C4-2B (cell line): ENCODE measurements around the gene PTK7.

ENCODE experiments used
- ZFX ChIP-seq: fragments of 450-650 bp; IDR thresholded peaks from 2 replicates; pipeline ENCODE4 v1.6.1; 2017
- TF ChIP-seq, protein P1 (sequence below): fragments of 450-650 bp; conservative IDR thresholded peaks from 2 replicates; pipeline ENCODE4 v1.5.1; 2017; ENCODE audit warnings: mild to moderate bottlenecking

DNA sequence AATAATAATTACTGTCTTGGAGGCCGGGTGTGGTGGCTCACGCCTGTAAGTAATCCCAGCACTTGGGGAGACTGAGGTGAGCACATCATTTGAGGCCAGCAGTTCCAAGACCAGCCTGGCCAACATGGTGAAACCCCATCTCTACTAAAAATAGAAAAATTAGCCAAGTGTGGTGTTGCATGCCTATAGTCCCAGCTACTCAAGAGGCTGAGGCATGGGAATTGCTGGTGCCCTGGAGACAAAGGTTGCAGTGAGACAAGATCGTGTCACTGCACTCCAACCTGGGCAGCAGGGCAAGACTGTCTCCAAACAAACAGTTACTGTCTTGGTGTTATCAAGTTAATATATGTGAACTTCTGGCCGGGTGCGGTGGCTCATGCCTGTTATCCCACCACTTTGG lies 49.7 kb upstream of the PTK7 start:
- TF ChIP-seq, protein P1, sequence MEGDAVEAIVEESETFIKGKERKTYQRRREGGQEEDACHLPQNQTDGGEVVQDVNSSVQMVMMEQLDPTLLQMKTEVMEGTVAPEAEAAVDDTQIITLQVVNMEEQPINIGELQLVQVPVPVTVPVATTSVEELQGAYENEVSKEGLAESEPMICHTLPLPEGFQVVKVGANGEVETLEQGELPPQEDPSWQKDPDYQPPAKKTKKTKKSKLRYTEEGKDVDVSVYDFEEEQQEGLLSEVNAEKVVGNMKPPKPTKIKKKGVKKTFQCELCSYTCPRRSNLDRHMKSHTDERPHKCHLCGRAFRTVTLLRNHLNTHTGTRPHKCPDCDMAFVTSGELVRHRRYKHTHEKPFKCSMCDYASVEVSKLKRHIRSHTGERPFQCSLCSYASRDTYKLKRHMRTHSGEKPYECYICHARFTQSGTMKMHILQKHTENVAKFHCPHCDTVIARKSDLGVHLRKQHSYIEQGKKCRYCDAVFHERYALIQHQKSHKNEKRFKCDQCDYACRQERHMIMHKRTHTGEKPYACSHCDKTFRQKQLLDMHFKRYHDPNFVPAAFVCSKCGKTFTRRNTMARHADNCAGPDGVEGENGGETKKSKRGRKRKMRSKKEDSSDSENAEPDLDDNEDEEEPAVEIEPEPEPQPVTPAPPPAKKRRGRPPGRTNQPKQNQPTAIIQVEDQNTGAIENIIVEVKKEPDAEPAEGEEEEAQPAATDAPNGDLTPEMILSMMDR = no peak
- no peak for TF ChIP-seq ZFX
